A549 (cell line): ENCODE data around the gene CLC.

Source experiments
- EHMT2 ChIP-seq: fragments of 200-600 bp; sonication (generic); IDR thresholded peaks from 2 replicates; pipeline ENCODE4 v1.6.1; 2016; ENCODE audit warnings: antibody characterized with exemption, low read depth, mild to moderate bottlenecking, moderate library complexity
- MAZ ChIP-seq: fragments of 150-350 bp; IDR thresholded peaks from 2 replicates; pipeline ENCODE4 v1.6.1; 2014; ENCODE audit warnings: antibody characterized with exemption, low read depth, low read length, borderline replicate concordance
- NPAS2 ChIP-seq: fragments of 250-450 bp; sonication (Bioruptor Pico); IDR thresholded peaks from 2 replicates; pipeline ENCODE4 v1.8.0; 2022; ENCODE audit warnings: mild to moderate bottlenecking, moderate library complexity, borderline replicate concordance
- POLR2A ChIP-seq: IDR thresholded peaks from 2 replicates; pipeline ENCODE4 v1.6.1; 2012; ENCODE audit warnings: mild to moderate bottlenecking, low read length
- POLR2AphosphoS2 ChIP-seq: conservative IDR thresholded peaks from 2 replicates; pipeline ENCODE4 v1.6.1; 2012; ENCODE audit warnings: low read length, improper control_type of control experiment, inconsistent platforms
- RFX5 ChIP-seq: fragments of 450-650 bp; IDR thresholded peaks from 2 replicates; pipeline ENCODE4 v1.7.1; 2014; ENCODE audit warnings: antibody characterized with exemption, mild to moderate bottlenecking, moderate library complexity

- TF ChIP-seq MAZ: no peak
- TF ChIP-seq NPAS2 (CRISPR knock-in tag): no peak
- TF ChIP-seq POLR2A: no peak
- TF ChIP-seq RFX5: no peak
- no peak for TF ChIP-seq EHMT2
- TF ChIP-seq POLR2AphosphoS2: no peak
Observed at GRCh38 chr19:39752390-39752789, 14.6 kb upstream of the CLC start.
